Muscle of back (tissue), 11 donors: Measurements from ENCODE around the gene ATXN7L1. TPM values are rescaled to one million over a fixed set of nuclear protein-coding genes. Genes with fewer than 3 reads are reported as not detected.

Experiments
- DNase-seq, 3 donors: peaks; one replicate each; pipeline versions ENCODE4 v3.0.0 to v3.0.0-alpha.2; 2013
- polyA plus RNA-seq, 10 donors: library from polyadenylated mRNA; unstranded; fragments of 120-200 nt; gene quantifications; one replicate each; pipeline ENCODE4 v1.2.1, GENCODE V29; 2013; ENCODE audit not compliant: insufficient read length in 10 of 10

ATXN7L1 gene
- polyA plus RNA-seq, 10 donors: 5.1 to 9.1 (median 6.0) TPM

DNA sequence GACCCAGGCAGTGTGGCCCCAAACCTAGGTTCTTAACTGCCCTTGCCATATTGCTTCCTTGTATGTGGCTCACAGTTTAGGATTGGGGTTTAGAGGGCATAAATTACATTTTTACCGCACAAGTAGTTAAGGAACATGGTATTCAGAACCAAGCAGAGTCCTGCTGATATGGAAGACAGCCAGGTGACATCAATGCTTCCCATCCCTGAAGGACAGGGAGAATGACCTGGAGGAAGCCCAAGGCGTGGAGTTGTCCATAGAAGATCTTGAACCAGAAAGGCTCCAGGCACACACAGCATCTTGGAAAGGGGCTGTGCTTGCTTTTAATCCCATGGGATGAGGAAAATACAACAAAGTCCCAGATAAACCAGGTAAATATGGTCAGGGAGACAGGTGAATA lies 48.3 kb downstream of the ATXN7L1 start:
- no peak for DNase-seq

DNA sequence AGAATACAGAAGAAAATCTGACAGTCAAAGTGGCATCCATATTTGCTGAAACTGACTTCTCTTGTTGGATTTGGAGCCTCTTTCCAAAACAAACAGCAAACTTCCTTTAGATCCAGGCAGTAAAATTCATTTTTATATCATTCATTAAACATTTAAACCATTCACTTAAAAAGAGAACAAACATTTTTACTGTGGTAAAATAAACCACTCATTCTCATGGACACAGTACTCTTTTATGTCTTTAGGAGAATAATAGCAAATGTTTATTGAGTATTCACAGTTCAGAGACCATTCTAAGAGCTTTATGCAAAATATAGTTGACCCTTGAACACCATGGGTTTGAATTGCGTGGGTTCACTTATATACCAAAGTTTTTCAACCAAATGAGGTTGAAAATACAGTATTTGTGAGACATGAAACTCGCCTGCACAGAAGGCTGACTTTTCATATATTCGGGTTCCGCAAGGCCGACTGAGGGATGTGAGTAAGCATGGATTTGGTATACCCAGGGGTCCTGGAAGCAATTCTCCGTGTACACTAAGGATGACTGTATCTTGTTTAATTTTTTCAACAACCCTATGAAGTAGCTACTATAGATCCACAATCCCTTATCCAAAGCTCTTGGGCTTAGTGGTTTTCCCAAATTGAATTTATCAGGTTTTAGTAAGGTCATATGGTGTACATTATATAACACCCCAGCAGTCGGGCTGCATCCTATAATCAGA lies 49.1 kb downstream of the ATXN7L1 start:
- no peak for DNase-seq

DNA sequence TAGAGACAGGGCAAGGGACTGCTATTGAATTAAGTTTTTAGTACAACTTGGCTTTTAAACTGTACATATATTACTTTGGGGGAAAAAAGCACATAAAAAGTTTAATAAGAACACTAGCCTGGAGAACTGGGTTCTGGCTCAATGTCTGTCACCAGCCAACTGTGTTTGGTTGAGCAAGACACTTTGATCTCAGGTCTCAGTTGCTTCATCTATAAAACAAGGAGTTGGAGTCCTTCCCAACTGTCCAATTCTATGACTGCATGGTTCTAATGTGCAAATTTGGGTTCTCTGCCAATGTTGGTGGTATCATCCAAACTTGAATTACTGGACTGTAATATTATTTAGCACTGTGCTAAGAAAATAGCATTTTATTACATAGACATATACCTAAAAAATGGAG lies 50.3 kb downstream of the ATXN7L1 start:
- no peak for DNase-seq

DNA sequence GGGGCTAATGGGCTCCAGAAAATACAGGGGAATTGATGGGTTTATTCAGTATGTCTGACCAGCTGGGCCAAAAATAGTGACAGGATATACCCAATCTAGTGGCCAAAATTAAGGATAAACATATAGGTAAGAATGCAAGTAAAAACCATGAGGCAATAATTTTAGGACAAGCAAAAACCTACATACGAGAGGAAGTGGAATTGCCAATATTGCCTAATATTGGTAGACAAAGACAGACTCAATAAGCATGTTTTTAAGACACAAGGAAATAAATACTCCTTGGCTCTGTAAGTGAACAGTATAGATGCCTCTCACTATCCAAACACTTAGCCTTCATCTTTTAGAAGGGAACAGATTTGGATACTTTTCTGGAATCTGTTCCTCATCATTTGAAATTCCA lies 51.0 kb downstream of the ATXN7L1 start:
- no peak for DNase-seq

DNA sequence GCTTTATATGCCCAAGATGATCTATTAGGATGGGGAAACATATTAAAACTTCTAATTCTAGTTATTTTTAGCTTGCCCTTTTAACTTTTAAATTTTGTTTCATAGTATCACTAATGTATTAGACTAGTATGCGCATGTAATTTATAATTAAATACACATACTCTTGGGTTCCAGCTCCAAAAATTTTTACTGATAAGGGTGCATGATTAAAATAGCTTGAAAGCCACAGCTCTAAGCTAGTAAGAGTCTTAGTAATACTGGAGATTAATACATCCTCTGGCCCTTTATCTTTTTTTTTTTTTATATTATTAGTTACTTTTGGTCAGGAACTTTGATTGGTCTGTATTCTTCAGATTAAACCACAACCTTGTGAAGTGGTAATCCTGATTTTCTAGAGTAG lies 53.6 kb downstream of the ATXN7L1 start:
- DNase-seq: no peak

DNA sequence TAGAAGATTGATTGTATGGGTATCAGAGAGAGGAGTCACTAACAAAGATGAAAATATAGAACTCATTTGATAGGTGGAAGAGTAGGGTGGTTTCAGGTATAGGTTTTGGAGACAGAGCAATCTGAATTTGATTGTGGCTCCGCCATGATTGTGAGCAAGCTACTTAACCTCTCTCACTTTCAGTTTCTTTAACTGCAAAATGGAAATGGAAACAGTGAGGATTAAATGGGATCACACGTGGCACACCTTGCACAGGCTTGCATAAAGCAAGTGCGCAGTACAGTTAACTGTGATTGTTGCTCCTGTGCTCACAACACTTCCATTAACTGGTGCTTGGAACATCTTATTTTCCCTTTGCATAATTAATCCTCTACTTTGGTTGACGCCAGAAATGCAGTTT lies 54.9 kb downstream of the ATXN7L1 start:
- DNase-seq: no peak

DNA sequence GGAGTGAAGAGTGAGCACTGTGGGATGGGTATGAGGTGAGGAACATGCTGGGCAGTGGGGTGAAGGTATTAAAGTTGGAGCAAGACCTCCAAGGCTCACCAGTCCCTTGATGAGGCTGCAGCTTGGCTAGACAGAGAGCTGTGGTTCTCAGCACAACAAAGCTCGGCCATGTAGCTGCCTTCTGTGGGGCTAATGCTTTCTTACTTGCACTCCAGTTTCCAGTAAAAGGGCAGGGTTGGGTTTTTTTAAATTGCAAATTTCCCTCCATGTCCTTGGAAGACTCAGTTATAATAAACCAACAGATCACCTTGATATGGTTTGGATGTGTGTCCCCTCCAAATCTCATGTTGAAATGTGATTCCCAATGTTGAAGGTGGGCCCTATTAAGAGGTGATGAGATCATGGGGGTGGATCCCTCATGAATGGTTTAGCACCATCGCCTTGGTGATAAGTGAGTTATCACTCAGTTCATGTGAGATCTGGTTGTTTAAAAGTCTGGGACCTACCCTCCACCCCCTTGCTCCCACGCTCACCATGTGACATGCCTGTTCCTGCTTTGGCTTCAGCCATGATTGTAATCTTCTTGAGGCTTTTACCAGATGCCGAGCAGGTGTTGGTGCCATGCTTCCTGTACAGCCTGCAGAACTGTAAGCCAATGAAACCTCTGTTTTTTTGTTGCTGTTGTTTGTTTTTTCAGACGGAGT lies 55.9 kb downstream of the ATXN7L1 start:
- DNase-seq: no peak

DNA sequence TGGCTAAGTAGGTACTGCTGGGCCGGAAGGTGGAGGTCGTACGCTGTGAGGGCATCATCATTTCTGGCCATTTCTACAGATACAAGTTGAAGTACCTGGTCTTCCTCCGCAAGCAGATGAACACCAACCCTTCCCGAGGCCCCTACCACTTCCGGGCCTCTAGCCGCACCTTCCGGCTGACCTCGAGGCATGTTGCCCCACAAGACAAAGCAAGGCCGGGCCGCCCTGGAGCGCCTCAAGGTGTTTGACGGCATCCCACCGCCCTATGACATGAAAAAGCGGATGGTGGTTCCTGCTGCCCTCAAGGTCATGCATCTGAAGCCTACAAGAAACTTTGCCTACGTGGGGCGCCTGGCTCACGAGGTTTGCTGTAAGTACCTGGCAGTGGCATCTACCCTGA lies 56.8 kb downstream of the ATXN7L1 start:
- DNase-seq: no peak

DNA sequence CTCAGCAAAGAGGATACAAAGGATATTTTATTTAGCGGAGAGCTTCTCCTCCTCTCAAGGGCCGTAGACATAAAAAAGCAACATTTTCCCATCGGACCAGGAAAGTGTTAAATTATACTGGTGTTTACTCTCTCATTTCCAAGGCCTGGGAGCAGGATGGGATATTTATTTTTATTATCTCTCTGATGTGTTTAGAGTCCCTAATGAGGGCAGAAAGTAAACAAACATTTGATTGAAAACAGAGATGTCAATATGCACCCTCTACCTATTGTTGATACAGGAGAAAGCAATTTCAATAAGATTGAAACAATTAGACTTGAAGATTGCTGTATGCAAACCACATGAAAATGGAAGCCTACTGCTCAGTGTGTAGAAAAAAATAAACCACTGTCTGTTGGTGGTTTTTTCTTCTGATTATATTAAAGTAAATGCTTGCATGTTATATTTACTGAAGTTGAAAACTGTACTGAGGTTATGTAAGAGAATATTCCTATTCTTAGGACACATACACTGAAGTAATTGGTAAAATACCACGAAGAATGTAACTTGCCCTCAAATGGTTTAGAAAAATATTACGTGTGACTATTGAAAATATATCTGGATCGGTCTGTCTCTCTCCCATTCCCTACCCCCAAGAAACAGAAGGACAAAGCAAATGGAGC lies 59.3 kb downstream of the ATXN7L1 start:
- DNase-seq: no peak

DNA sequence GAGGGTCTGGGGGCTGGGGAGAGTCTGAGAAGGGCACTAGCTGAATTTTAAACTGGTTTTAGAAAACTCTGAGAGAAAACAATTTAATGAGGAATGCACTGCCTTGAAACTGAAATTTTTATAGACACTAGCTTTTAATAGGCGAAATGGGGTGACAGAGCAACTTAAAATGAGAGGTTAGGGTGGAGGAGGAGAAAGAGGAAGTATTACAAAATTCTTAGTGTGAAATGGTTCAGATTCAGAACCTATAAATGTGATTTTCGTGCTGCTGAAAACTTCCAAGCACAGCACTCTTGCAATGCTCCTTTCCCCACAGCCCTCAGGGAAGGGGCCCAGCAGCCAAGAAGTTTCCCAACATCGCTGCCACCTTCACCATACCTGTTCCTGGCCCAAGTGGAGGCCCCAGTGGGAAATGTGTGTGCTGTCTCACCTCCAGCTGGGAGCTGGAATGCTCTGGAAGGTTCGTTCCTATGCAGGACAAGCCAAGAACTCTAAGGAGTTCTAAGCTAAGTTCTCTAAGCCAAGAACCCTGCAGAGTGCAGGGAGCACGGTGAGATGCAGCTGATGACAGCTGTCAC lies 60.0 kb downstream of the ATXN7L1 start:
- no peak for DNase-seq

DNA sequence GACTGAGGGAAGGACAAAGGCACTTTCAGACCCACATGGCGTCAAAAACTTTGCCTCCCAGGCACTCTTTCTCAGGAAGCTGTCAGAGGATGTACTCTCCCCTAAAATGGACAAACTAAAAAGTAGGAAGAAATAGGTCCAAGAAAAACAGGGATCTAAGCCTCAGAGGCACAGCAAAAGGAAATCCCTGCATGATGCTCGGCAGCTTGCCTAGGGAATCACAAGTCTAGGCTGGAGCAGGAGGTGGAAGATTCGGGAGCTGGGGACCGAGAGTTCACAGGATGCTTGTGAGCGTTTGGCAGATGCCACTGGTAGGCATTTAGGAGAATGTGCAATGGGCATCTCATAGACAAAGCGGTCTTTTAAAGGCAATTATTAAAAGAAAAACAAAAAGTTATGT lies 60.8 kb downstream of the ATXN7L1 start:
- DNase-seq: no peak

DNA sequence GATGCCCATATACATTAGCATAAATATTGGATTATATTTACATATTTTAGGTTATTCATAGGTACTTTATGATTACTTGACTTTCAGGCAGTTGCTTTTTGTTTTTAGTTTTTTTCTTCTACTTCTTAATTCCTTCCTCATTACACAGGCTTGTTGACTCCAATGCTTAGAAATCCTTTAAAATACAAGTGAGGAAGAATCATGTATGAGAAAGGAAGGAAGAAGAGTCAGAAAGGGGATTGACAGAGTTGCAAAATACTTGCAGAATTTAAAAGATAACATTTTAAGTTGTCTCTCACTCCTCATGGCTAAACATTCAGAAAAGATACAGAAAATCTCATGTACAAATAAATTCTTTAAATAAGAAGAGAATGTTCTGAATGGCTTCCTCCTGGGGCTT lies 61.9 kb downstream of the ATXN7L1 start:
- DNase-seq: no peak

DNA sequence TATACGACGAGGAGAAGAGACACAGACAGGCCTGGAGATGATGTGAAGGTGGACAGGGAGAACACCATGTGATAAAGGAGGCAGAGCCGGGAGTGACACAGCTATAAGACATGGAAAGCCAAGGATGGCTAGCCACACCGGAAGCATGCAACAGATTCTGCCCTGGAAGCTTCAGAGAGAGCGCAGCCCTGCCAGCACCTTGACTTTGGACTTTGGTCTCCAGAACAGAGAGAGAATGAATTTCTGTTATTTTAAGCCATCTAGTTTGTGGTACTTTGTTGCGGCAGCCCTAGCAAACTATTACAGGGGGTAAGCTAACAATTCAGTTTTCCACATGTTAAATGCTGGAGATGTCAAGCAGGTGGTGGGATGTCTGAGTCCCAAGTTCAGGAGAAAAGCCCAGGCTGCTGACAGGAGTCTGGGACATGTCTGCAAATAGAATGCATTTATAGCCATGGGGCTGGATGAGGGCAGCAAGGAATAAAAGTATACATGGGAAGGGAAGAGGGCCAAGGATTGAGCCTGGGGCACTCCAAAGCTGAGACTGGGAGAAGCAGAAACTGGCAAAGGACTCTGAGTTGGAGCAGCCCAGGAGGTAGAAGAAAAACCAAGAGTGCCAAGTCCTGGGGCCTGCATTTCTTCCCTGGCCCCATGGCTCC lies 65.1 kb downstream of the ATXN7L1 start:
- no peak for DNase-seq

DNA sequence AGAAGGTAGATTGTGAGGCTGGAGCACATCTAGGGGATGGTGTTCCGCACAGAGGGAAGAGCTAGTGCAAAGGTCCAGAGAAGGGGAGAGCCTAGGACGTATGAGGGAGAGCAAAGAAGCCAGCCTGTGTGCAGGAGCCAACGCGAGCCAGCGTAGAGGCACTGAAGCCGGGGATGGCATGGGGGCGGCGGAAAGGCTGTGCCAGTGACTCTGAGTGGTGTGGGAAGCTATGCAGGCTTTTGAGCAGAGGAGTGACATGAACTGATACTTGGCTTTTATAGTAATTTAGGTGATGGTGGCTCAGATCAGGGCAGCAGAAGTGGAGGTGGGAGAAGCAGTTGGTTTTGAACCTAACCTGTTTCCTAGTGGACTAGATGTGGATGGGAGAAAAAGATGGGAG lies 65.8 kb downstream of the ATXN7L1 start:
- no peak for DNase-seq

DNA sequence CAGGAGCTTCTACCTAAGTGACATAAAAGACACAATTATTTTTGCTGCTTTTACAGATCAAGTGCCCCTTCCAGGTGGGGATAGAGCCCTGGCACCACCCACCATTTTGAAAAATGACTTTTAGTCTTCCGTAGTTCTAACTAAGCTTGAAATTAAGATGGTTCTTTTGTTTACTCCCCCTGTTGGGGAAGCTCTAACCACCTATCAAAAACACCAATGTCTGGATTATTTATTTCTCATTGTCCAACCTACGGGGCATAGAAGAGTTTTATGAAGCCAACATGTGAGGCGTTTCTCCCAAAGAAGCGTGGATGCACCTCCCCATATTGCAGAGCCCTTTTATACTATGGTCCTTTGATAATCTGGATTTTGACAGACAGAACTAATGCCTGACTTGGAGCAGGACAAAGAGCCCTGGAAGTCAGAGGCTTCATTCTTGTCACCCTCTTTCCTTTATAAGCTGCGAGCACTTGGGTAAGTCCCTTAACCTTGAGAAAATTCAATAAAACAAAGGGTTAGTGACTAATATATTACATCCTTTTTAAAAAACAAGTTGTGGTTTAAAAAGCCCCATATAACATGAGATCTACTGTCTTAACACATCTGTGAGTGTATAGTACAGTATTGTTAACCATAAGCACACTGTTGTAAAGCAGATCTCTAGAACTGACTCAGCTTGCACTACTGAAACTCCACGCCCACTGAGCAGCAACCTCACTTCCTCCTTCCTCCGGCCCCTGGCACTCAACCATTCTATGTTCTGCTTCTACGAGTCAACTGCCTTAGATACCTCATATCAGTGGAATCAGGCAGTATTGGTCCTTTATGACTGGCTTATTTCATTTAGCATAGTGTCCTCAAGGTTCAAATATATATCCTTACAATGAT lies 67.5 kb downstream of the ATXN7L1 start:
- DNase-seq: peak in 1 of 3 donors; percentile 13

DNA sequence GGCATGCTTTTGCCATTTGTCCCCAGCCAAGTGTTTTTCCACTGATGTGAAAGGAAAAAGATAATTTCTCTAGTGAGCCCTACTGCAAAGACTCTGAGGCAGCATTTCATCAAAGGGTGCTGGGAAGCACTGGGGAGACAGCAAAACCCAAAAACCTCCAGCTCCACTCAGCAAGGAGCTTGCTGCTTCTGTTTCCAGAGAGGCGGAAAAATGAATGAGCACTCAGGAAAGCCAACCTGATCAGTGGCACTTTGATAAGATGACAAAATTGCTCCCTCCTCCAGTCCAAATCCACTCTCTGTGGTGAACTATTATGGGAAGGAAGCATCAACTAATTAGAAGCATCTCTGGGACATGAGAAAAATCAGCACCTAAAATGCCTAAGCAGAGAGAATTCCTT lies 68.2 kb downstream of the ATXN7L1 start:
- DNase-seq: no peak

DNA sequence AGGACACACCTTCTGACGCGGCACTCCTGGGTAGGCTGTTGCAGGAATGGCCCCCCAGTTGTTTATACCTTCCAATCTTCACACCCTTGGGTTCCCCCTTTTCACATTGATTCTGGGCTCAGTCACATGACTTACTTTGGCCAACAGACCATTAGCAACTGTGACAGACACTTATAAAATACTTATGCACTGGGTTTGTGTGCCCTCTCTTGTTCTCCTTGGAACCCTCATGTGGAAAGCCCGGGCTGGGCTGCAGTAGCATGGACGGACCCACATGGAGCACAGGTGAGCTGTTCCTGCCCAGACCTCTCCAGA lies 69.0 kb downstream of the ATXN7L1 start:
- DNase-seq: no peak

DNA sequence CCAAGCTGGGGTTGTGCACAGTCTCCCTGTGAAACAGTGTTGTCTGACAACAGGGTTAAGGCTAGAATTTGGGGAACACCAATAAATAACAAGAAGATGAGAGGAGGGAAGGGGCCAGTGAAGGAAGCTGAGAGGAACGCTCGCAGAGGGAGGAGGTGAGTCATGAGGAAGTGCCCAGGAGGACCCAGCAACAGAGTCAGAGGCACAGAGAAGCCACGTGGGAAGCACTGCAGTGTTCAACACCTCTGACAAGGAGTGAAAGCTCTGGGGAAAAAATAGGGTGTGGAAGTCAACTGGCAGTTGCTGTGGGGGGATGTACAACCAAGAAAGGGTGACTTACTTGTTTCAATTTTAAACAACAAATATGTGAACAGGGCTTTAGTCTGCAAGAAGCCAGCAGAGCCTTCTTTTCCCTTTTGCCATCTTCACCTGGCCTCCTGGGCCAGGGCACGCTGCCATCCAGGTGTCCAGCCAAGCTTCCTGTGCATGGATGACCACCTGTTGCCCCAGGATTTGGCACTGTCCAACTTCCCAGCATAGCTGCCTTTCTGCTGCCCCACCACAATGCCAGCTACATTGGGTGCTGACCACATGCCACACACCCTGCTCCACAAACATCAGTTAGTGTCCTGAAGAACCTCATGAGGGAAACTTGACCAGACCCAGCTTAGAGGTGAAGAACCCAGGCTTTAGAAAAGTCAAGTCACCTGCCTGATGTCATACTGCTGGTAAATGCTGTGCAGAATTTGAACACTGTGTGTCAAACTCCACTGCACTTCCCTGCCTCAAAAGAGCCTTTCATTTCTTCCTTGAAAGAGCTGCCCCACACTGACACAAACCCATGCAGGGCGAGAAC lies 69.6 kb downstream of the ATXN7L1 start:
- DNase-seq: no peak

DNA sequence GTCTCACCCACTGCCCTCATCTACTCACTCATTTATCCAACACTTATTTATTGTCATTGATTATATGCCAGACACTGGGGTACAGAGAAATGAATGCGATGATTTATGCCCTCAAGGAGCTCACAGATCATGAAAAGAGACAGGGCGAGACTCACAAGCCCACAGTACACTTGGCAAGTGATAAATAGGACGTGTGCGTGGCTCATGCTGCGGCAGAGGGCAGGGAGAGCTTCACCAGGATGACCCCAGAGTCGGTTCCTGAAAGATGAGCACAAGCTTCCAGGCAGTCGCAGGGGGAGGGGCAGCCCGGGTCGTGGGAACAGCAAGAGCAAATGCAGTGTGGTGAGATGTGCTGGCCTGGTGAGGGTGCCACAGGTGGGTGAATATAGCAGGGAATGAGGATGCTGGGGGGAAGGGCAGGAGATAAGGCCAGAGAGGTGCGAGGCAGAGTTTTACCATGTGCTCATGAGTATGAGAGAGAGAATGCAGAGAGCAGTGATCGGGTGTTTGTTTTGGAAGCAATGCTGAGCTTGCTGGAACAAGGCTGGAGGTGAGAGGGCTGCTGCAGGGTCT lies 70.9 kb downstream of the ATXN7L1 start:
- no peak for DNase-seq

DNA sequence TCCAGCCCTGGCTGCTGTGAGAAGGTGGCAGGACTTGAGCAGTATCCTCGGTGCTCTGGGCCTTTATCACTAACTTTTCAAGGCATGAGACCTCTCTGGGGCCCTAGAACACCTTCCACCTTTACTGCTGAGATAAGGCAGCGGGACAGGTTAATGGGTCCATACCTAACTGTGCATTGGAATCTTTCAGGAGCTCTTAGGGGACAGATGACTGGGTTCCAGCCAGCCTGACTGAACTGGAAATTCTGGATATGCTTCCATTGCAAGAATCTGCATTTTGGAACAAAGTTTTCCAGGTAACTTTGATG lies 73.0 kb downstream of the ATXN7L1 start:
- DNase-seq: no peak
